ENCODE results near the gene KCNH8.

KCNH8 gene

GRCh38 chr3:19488939-19489338, 340.6 kb downstream of the KCNH8 start:
- H3K9ac ChIP-seq (ENCODE audit: low read depth, low read length): no peak overlapping the region
- H3K9me3 ChIP-seq (replicated peaks; ENCODE audit: low read length): no peaks in the 10 kb centered on the region
- no peaks in the 10 kb centered on the region for H3K27me3 ChIP-seq (ENCODE audit: control insufficient read depth, insufficient read depth, low read length)
- no peak overlapping the region for H3K4me3 ChIP-seq (ENCODE audit: low read length)
- H3K36me3 ChIP-seq (ENCODE audit: insufficient read depth, low read length): no peaks in the 10 kb centered on the region
- no peaks in the 10 kb centered on the region for H3K4me1 ChIP-seq (ENCODE audit: control insufficient read depth, insufficient read depth, low read length)
- no peak overlapping the region for H3K4me2 ChIP-seq (ENCODE audit: low read length)

DNA sequence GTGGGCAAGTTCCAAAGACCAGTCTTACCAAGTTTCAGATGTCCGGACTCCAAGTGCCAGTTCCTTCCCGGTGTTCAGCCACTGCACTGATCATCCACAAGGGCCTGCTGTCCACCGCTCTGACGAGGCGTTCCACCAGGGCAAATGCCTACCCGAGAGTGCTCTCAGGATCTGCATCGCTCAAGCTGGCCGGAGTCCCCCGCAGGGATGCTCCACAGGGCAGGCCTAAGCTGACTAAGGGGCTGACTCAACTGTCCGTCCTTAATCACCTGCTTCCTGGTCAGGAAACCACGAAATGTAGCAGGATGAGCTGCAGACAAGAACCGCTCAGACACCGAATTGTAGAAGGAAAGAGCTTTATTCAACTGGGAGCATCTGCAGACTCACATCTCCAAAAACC, 341.6 kb downstream of the KCNH8 start:
- no peaks in the 10 kb centered on the region for H3K27me3 ChIP-seq (ENCODE audit: control insufficient read depth, insufficient read depth, low read length)
- H3K4me2 ChIP-seq (ENCODE audit: low read length): no peak overlapping the region
- no peaks in the 10 kb centered on the region for H3K36me3 ChIP-seq (ENCODE audit: insufficient read depth, low read length)
- no peaks in the 10 kb centered on the region for H3K4me1 ChIP-seq (ENCODE audit: control insufficient read depth, insufficient read depth, low read length)
- H3K4me3 ChIP-seq (ENCODE audit: low read length): no peak overlapping the region
- H3K9ac ChIP-seq (ENCODE audit: low read depth, low read length): no peak overlapping the region
- H3K9me3 ChIP-seq (replicated peaks; ENCODE audit: low read length): no peaks in the 10 kb centered on the region

DNA sequence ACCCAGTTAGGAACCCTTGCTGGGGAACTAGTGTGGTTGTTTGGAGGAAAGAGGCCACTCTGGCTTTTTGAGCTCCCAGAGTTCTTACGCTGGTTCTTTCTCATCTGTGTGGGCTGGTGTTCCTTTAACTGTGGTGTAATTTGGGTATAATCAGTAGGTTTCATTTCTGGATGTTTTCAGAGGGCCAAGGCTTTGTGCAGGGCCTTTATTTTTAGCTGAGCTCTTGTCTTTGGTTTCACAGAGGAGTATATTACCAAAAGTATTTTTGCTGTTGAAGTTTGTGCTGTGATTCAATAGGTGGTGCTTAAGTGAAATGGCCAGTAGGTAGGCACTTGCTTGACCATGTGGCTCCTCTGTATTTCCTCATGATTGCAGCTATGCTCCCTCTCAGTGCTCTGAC, 357.9 kb downstream of the KCNH8 start:
- Histone ChIP-seq H3K9me3 (replicated peaks; ENCODE audit: low read length) (peaks cover 4% of the 10 kb centered on the region), H3K4me1 (ENCODE audit: control insufficient read depth, insufficient read depth, low read length) (no peaks in the 10 kb centered on the region), H3K36me3 (ENCODE audit: insufficient read depth, low read length) (no peaks in the 10 kb centered on the region), H3K4me3 (ENCODE audit: low read length) (no peak overlapping the region), H3K27me3 (ENCODE audit: control insufficient read depth, insufficient read depth, low read length) (no peaks in the 10 kb centered on the region), H3K9ac (ENCODE audit: low read depth, low read length) (no peak overlapping the region), H3K4me2 (ENCODE audit: low read length) (no peak overlapping the region)

- Histone ChIP-seq H3K4me3 (ENCODE audit: low read length) (no peak overlapping the region), H3K36me3 (ENCODE audit: insufficient read depth, low read length) (no peaks in the 10 kb centered on the region), H3K9me3 (replicated peaks; ENCODE audit: low read length) (no peaks in the 10 kb centered on the region), H3K9ac (ENCODE audit: low read depth, low read length) (no peak overlapping the region), H3K27me3 (ENCODE audit: control insufficient read depth, insufficient read depth, low read length) (no peaks in the 10 kb centered on the region), H3K4me1 (ENCODE audit: control insufficient read depth, insufficient read depth, low read length) (no peaks in the 10 kb centered on the region), H3K4me2 (ENCODE audit: low read length) (no peak overlapping the region)
These were observed 374.0 kb downstream of the KCNH8 start for GRCh38 chr3:19522305-19522704.

- H3K4me1 ChIP-seq (ENCODE audit: control insufficient read depth, insufficient read depth, low read length): no peaks in the 10 kb centered on the region
- no peaks in the 10 kb centered on the region for H3K27me3 ChIP-seq (ENCODE audit: control insufficient read depth, insufficient read depth, low read length)
- no peaks in the 10 kb centered on the region for H3K36me3 ChIP-seq (ENCODE audit: insufficient read depth, low read length)
- no peaks in the 10 kb centered on the region for H3K9me3 ChIP-seq (replicated peaks; ENCODE audit: low read length)
- H3K4me3 ChIP-seq (ENCODE audit: low read length): no peak overlapping the region
- no peak overlapping the region for H3K9ac ChIP-seq (ENCODE audit: low read depth, low read length)
- H3K4me2 ChIP-seq (ENCODE audit: low read length): no peak overlapping the region
These were observed 377.8 kb downstream of the KCNH8 start for GRCh38 chr3:19526071-19526470.

GRCh38 chr3:19527746-19528145, 379.4 kb downstream of the KCNH8 start:
- H3K9me3 ChIP-seq (replicated peaks; ENCODE audit: low read length): no peaks in the 10 kb centered on the region
- H3K9ac ChIP-seq (ENCODE audit: low read depth, low read length): no peak overlapping the region
- no peaks in the 10 kb centered on the region for H3K36me3 ChIP-seq (ENCODE audit: insufficient read depth, low read length)
- H3K4me1 ChIP-seq (ENCODE audit: control insufficient read depth, insufficient read depth, low read length): no peaks in the 10 kb centered on the region
- no peak overlapping the region for H3K4me3 ChIP-seq (ENCODE audit: low read length)
- no peak overlapping the region for H3K4me2 ChIP-seq (ENCODE audit: low read length)
- H3K27me3 ChIP-seq (ENCODE audit: control insufficient read depth, insufficient read depth, low read length): no peaks in the 10 kb centered on the region

DNA sequence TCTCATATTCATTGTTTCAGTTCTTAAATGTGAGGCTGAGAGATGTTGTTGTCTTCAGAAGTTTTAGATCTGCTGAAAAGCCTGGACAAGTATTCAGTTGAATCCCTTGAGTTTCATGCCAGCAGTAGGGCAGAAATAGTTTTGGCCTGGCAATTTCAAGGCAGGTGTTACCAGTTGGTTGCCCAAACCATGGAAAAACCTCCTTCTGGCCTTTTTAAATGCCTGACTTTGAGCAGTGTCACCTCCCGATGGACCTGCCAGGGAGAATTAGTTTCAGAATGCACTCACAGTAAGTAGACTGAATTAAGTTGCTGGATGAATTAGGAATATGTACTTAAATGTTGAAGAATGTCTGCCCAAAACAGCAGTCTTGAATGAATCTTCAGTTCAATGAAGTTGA, 383.1 kb downstream of the KCNH8 start:
- Histone ChIP-seq H3K27me3 (ENCODE audit: control insufficient read depth, insufficient read depth, low read length) (no peaks in the 10 kb centered on the region), H3K4me1 (ENCODE audit: control insufficient read depth, insufficient read depth, low read length) (no peaks in the 10 kb centered on the region), H3K9ac (ENCODE audit: low read depth, low read length) (no peak overlapping the region), H3K9me3 (replicated peaks; ENCODE audit: low read length) (peaks cover 7% of the 10 kb centered on the region), H3K4me3 (ENCODE audit: low read length) (no peak overlapping the region), H3K36me3 (ENCODE audit: insufficient read depth, low read length) (no peaks in the 10 kb centered on the region), H3K4me2 (ENCODE audit: low read length) (no peak overlapping the region)

GRCh38 chr3:19539518-19540392, 391.4 kb downstream of the KCNH8 start:
- H3K4me3 ChIP-seq (ENCODE audit: low read length): no peak overlapping the region
- no peaks in the 10 kb centered on the region for H3K27me3 ChIP-seq (ENCODE audit: control insufficient read depth, insufficient read depth, low read length)
- H3K9me3 ChIP-seq (replicated peaks; ENCODE audit: low read length): peaks cover 15% of the 10 kb centered on the region
- no peak overlapping the region for H3K4me2 ChIP-seq (ENCODE audit: low read length)
- no peak overlapping the region for H3K9ac ChIP-seq (ENCODE audit: low read depth, low read length)
- H3K36me3 ChIP-seq (ENCODE audit: insufficient read depth, low read length): no peaks in the 10 kb centered on the region
- no peaks in the 10 kb centered on the region for H3K4me1 ChIP-seq (ENCODE audit: control insufficient read depth, insufficient read depth, low read length)

GRCh38 chr3:19540464-19540863, 392.2 kb downstream of the KCNH8 start:
- no peak overlapping the region for H3K4me2 ChIP-seq (ENCODE audit: low read length)
- no peaks in the 10 kb centered on the region for H3K27me3 ChIP-seq (ENCODE audit: control insufficient read depth, insufficient read depth, low read length)
- H3K4me1 ChIP-seq (ENCODE audit: control insufficient read depth, insufficient read depth, low read length): no peaks in the 10 kb centered on the region
- H3K9me3 ChIP-seq (replicated peaks; ENCODE audit: low read length): peaks cover 15% of the 10 kb centered on the region
- no peak overlapping the region for H3K4me3 ChIP-seq (ENCODE audit: low read length)
- no peaks in the 10 kb centered on the region for H3K36me3 ChIP-seq (ENCODE audit: insufficient read depth, low read length)
- no peak overlapping the region for H3K9ac ChIP-seq (ENCODE audit: low read depth, low read length)

- Histone ChIP-seq H3K27me3 (ENCODE audit: control insufficient read depth, insufficient read depth, low read length) (no peaks in the 10 kb centered on the region), H3K4me3 (ENCODE audit: low read length) (no peak overlapping the region), H3K36me3 (ENCODE audit: insufficient read depth, low read length) (no peaks in the 10 kb centered on the region), H3K9me3 (replicated peaks; ENCODE audit: low read length) (peaks cover 15% of the 10 kb centered on the region), H3K4me1 (ENCODE audit: control insufficient read depth, insufficient read depth, low read length) (no peaks in the 10 kb centered on the region), H3K9ac (ENCODE audit: low read depth, low read length) (no peak overlapping the region), H3K4me2 (ENCODE audit: low read length) (no peak overlapping the region)
These were observed 393.0 kb downstream of the KCNH8 start for GRCh38 chr3:19541284-19541683.

DNA sequence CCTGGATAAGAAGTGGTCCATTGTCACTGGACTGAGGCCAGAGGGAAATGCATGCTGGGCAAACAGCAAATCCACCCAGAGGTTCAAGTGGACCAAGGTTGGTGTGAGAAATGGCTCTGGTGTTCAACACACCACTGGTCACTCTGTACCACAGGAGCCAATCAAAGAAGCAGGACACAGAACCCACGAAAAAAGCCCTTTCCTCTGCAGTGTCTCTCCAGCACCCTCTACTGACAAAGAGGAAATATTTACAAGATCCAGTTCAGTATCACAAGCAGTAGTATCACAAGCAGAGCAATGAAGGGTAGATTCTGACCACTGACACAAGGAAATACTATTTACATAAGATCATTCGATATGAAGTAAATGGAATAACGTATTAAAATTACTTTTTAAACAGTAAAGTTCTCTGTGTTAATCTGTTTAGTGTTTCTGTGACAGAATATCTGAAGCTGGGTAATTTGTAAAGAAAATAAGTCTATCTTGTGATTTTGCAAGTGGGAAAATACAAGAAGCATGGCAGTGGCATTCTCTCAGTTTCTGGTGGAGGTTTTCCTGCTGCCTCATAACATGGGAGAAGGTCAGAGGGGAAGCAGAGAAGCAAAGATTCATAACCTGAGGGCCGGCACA, 395.0 kb downstream of the KCNH8 start:
- Histone ChIP-seq H3K4me3 (ENCODE audit: low read length) (no peak overlapping the region), H3K27me3 (ENCODE audit: control insufficient read depth, insufficient read depth, low read length) (no peaks in the 10 kb centered on the region), H3K4me1 (ENCODE audit: control insufficient read depth, insufficient read depth, low read length) (no peaks in the 10 kb centered on the region), H3K9ac (ENCODE audit: low read depth, low read length) (no peak overlapping the region), H3K36me3 (ENCODE audit: insufficient read depth, low read length) (no peaks in the 10 kb centered on the region), H3K9me3 (replicated peaks; ENCODE audit: low read length) (peaks cover 15% of the 10 kb centered on the region), H3K4me2 (ENCODE audit: low read length) (no peak overlapping the region)
